NCI-H2196 (cell line): ENCODE results near the gene PRR14L.
"Not testable (repeated sequence)": the region's sequence is repeated elsewhere in the genome, so short reads cannot be mapped to it uniquely, and the experiment has no call there.

Experiments
- DNase-seq: peaks from one replicate; lab custom pipeline; 2025; ENCODE audit not compliant: unreplicated experiment; lab: John Stamatoyannopoulos, UW

The PRR14L gene

GRCh38 chr22:31683181-31684105, 66.5 kb downstream of the PRR14L start:
- DNase-seq, result no peak

- DNase-seq, result no peak
Observed at GRCh38 chr22:31682751-31683150, 67.2 kb downstream of the PRR14L start.

GRCh38 chr22:31681349-31682345, 68.3 kb downstream of the PRR14L start:
- no peak for DNase-seq

GRCh38 chr22:31680861-31681341, 69.0 kb downstream of the PRR14L start:
- no peak for DNase-seq

GRCh38 chr22:31678748-31679147, 71.2 kb downstream of the PRR14L start:
- DNase-seq, result no peak

GRCh38 chr22:31676700-31677099, 73.2 kb downstream of the PRR14L start:
- DNase-seq, result no peak

- DNase-seq, result not testable (repeated sequence)
Observed at GRCh38 chr22:31674219-31674618, 75.7 kb downstream of the PRR14L start.

GRCh38 chr22:31668849-31669248, 81.1 kb downstream of the PRR14L start:
- DNase-seq, result not testable (repeated sequence)

- no peak for DNase-seq
Observed at GRCh38 chr22:31662668-31663037, 87.3 kb downstream of the PRR14L start.

GRCh38 chr22:31661851-31662667, 87.9 kb downstream of the PRR14L start, which contains the start of gene PISD:
TSS of gene PISD (minus strand) at chr22:31662215. CDS start at chr22:31662208, 7 bp downstream.
- peak; percentile 89 for DNase-seq

GRCh38 chr22:31660860-31661341, 89.0 kb downstream of the PRR14L start:
- DNase-seq, result not testable (repeated sequence)

- no peak for DNase-seq
Observed at GRCh38 chr22:31659246-31659645, 90.7 kb downstream of the PRR14L start.

GRCh38 chr22:31654408-31654807, 95.5 kb downstream of the PRR14L start:
- DNase-seq, result no peak

GRCh38 chr22:31653944-31654343, 96.0 kb downstream of the PRR14L start:
- no peak for DNase-seq

- DNase-seq, result peak; percentile 2
Observed at GRCh38 chr22:31652911-31653684, 96.8 kb downstream of the PRR14L start.

GRCh38 chr22:31652088-31652487, 97.8 kb downstream of the PRR14L start:
- DNase-seq, result no peak

GRCh38 chr22:31651664-31652063, 98.3 kb downstream of the PRR14L start:
- DNase-seq, result no peak

- DNase-seq, result no peak
Observed at GRCh38 chr22:31650391-31650790, 99.5 kb downstream of the PRR14L start.

- no peak for DNase-seq
Observed at GRCh38 chr22:31647523-31648320, 102.2 kb downstream of the PRR14L start.
